Peyer's patch (tissue), 4 donors: ENCODE results near the gene TDRD12.

Experiments used
- POLR2A ChIP-seq, 2 donors: fragments of 450-650 bp; IDR thresholded peaks; one replicate each; pipeline ENCODE4 v1.5.1; 2017; ENCODE audit warnings: antibody characterized with exemption in 2 of 2, mild to moderate bottlenecking in 2 of 2, moderate library complexity in 2 of 2
- TF ChIP-seq, protein P1 (sequence below), 6 experiments: fragments of 450-650 bp in 4 of 6; fragments of 200-600 bp in 2 of 6; sonication (generic) in 1 of 6; IDR thresholded peaks; one replicate each; pipeline ENCODE4 v1.5.1; 2017 to 2019; ENCODE audit warnings: antibody characterized with exemption in 6 of 6, mild to moderate bottlenecking in 3 of 6, moderate library complexity in 1 of 6

DNA sequence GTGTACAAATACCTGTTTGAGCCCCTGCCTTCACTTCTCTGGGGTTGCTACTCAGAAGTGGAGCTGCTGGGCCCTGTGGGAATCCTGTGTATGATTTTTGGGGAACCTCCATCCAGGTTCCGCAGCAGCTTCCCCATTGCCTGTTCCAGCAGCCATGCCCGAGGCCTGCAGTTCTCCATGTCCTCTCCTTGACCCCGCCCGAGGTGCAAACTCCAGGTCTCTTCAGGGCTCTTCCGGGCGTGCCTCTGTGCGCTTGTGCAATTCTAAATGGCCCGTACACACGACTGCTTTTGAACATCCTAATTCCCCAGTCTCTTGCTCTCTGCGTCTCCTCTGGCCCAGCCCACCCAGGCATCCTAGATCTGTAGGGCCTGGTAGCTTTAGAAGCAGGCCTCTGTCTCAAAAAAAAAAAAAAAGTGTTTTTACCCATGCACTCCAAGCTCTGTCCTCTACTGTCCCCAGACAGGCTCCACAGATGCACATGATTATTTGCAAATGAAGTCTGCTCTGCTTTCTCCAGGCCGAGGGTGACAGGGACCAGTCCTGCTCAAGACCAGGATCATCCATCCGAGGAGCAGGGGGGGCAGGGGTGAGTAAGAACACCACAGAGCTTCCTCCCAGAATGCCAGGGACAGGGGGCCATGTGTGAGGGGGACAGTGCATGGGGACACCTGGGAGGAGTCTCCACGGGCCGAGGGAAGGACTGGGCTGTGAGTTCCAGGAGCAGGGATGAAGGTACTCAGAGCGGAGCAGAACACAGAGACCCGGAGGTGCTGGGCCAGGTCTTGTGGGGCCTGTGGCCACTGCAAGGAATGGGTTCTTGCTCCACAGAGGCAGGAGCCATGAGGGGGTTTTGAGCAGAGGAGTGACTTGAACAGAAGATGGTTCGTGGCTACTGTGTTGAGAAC, 98.3 kb downstream of the TDRD12 start:
- TF ChIP-seq, protein P1, sequence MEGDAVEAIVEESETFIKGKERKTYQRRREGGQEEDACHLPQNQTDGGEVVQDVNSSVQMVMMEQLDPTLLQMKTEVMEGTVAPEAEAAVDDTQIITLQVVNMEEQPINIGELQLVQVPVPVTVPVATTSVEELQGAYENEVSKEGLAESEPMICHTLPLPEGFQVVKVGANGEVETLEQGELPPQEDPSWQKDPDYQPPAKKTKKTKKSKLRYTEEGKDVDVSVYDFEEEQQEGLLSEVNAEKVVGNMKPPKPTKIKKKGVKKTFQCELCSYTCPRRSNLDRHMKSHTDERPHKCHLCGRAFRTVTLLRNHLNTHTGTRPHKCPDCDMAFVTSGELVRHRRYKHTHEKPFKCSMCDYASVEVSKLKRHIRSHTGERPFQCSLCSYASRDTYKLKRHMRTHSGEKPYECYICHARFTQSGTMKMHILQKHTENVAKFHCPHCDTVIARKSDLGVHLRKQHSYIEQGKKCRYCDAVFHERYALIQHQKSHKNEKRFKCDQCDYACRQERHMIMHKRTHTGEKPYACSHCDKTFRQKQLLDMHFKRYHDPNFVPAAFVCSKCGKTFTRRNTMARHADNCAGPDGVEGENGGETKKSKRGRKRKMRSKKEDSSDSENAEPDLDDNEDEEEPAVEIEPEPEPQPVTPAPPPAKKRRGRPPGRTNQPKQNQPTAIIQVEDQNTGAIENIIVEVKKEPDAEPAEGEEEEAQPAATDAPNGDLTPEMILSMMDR (IDR thresholded peaks at IDR 0.05): no peak
- no peak for TF ChIP-seq POLR2A (IDR thresholded peaks at IDR 0.05)
